HG03442 (cell line): ENCODE measurements around the gene PRIMPOL.

Experiments used
- ATAC-seq: cut with Tn5 transposase; IDR thresholded peaks from one replicate; pipeline ENCODE4 v1.9.1; 2021; ENCODE audit warnings: mild to moderate bottlenecking, moderate library complexity; ENCODE audit not compliant: unreplicated experiment

Gene PRIMPOL

DNA sequence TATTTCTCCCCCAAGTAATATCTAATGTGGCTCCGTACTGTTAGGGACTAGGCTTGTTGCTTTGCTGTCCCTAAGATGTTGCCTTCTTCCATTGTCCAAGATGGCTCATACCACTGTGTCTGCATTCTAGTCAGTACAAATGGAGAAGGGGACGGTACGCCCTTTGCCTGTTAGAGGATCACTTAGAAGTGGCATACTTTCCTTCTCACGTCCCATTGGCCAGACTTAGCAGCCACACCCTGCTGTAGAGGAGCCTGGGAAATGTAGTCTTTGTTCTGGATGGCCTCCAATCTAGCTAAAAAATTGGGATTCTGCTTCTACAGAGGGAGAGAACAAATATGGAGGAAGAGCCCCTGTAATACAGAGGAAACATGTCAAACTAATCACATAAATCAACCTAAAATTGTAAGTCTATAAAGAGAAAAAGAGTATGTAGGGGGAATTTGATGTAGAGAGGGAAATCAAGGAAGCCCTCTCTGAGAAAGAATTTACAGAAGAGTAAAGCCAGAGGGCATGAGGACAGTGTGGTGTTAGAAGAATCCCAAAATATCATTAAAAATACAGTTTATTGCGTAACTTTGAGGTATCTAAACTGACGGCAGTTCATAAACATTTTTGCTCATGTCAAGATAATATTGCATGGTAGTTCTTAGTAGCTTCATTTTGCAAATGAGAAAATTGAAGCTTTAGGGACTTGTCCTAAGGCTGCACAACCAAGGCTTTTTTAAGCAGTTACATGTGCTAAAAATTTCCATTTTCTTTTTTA lies 15.1 kb downstream of the PRIMPOL start:
- ATAC-seq: no peak

DNA sequence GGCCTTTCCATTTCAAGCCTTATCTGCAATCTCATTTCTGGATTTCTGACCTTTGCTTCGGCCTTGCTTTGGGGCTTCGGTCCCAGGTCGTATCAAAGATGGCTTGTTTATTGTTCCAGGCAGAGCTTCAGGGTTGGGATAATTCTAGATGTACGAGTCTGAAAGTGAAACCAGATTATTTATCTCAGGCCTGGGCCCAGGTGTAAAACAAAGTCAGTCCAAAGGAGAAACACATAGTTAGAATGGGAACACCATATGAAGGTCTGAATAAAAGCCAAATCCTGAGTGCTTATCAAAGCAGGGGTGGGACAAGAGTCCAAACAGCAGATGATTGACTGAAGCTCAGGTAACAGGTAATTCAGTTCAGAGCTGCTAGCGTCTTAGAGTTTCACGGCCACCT lies 17.1 kb downstream of the PRIMPOL start:
- ATAC-seq: no peak

GRCh38 chr4:184668096-184668495 lies 18.6 kb downstream of the PRIMPOL start:
- no peak for ATAC-seq

DNA sequence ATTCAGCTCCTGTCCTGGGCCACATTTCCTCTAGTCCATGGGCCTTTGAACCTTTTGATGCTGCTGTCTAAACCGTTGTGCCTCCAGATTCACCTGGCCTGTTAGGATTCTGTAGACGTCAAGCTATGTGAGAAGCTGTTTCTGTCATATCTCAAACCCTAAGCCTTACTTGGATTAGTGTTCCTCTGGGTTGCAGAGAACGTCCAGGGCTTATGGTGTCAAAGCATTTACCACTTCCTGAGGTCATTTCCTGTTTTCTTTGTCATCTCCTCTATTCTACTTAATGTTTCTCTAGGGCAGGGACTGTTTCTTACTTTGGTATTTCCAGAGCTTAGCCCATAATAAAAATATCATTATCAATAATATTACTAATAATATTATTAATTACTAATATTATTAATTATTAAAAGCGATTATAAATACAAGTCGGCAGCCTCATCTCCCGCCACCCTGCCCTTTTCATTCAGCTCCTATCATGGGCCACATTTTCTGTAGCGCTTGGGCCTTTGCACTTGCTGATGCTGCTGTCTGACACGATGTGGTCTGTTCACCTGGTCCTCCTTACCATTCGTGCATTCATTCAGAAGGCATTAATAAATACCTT lies 19.1 kb downstream of the PRIMPOL start:
- no peak for ATAC-seq

DNA sequence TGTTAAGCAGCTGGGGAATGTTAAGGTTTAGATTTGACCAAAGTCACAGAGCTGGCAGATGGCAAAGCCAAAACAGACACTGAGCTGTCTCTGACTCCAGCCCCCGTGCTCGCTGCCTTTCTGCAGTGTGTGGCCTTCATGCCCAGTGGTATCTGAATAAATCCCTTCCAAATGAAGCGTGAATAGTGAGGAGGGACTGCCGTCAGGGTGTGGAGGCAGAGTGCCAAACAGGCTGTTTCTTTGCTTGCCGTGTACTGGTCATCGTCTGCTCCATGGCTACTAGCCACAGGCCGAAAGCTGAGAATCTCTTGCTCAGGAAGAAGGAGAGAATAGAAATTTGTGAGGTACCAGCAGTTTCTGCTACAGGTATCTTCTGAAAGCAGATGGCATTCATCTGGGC lies 19.7 kb downstream of the PRIMPOL start:
- ATAC-seq: no peak

- no peak for ATAC-seq
Observed at GRCh38 chr4:184671101-184671500, 21.6 kb downstream of the PRIMPOL start.

DNA sequence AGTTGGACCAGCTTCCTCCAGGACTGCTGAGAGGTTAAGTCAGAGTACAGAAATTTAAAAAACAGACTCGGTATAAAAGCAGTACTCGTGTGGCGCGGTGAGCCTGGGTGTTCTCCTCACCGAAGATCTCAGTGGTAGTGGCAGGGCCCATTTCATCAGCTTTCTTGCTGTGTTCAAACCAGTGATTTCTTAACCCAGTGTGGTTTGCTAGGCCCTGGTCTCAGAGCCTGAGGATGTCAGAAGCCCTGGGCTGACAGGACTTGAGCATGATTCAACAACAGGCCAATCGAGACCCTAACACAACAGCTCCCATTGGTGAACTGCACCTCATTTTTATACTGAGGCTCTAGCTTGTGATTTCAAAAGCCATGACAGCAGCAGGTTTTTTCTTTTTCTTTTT lies 23.2 kb downstream of the PRIMPOL start:
- ATAC-seq: no peak

DNA sequence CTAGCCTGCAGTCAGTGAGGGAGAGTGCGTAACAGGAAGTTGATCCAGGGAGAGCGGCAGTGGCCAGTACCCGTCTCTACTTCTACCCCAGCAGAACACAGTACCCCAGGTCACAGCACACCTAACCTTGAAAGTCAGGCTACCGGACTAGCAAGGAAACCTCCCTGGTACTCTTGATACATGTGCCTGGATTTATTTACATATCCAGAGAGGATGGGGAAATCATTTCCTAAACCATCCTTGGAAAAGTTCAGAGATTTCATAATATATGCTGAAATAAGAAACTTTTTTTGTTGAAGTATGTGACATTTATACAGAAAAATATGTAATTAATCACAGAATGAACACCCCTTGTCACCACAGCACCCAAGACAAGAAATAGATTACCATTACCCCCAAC lies 24.5 kb downstream of the PRIMPOL start:
- ATAC-seq: no peak

DNA sequence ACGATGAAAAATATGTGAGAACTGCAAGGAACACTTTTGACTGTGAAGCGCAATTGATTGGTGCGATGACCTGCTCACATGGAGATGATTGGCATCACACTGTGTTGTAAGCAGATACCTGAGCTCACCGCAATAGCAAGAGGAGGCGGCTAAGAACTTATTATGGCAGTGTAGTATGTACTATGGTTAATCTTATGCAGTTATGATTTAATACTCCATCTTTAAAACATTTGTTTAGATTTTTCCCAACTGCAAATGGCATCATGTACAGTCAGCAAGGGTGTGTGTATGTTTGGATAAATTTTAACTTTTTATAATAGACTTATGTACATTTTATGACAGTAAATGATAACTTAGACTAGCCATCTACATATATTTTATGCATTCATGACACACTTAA lies 25.5 kb downstream of the PRIMPOL start:
- no peak for ATAC-seq

DNA sequence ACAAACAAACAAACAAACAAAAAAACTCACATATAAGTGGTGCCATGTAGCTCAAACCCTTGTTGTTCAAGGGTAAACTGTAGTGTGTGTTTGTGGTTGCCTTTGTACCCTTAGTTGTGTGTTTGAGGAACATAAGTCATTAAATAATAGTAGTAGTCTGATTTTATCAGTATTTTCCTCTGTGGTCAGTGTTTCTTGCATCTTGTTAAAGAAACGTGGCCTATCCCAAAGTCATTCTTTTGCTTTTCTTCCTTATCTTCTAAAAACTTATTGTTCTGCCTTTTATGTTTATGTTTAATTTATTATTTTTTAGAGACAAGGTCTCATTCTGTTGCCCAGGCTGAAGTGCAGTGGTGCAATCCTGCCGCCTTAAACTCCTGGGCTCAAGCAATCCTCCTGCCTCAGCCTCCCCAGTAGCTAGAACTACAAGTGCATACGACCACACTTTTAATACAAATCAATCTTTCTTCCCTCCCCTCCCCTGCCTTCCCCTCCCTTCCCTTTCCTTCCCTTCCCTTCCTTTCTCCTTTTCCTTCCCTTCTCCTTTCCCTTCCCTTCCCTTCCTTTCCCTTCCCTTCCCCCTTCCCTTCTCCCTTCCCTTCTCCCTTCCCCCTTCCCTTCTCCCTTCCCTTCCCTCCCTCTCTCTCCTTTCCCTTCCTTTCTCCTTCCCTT lies 26.4 kb downstream of the PRIMPOL start:
- ATAC-seq: no peak

DNA sequence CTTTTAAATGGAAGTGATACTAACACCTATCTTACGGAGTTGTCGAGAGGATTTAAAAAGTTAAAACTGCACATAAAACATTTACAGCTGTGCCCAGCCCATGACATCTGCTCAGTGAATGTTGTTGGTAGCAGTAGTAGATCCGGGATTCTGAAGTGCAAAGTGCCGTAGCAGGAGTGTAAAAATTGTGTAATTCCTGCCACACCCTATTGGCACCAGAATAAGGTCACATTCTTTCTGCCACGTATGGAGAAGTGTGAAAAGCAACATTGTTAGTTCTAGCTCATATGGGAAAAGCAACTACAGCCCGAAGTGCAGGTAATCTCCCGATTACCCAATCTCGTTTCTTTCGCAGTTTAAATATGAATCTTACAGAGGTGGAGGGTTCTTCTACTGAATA lies 31.2 kb downstream of the PRIMPOL start:
- ATAC-seq: no peak

DNA sequence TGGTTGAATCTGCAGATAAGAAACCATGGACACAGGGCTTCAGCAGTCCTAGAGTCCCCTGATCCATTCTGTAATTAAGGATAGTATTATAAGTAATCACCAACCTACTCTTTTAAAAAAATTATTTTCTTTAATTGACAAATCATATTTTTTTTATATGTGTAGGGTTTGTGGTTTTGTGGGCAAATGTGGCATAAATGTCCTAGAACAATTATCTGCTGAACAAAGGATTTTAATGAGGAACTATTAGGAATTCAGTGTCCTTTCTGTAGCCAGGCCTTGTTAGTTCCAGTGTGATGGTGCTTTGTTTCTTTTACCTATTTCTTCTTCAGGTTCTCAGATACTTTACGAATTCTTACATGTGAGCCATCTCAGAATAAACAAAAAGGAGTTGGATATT lies 32.4 kb downstream of the PRIMPOL start:
- ATAC-seq: no peak

- no peak for ATAC-seq
Observed at GRCh38 chr4:184684491-184685189, 35.1 kb downstream of the PRIMPOL start.

GRCh38 chr4:184688005-184688404 lies 38.5 kb downstream of the PRIMPOL start:
- ATAC-seq: no peak

GRCh38 chr4:184688447-184688846 lies 38.9 kb downstream of the PRIMPOL start:
- no peak for ATAC-seq

DNA sequence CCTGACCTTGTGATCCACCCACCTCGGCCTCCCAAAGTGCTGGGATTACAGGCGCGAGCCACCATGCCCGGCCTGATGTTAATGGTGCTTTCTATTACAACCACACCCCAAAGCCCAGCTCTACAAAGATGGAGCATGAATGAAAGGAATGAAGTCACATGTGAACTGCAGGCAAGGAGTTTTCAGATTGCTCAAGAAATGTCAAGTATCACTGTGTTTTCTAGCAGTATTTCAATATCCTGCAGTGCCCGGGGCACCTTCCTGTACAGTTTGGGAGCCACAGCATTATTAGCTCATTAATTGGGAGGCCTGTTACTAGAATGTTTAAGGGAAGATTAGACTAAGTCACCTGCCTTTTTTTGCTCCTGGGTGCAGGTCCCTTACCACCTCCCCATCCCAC lies 40.1 kb downstream of the PRIMPOL start:
- no peak for ATAC-seq

- ATAC-seq: no peak
Observed at GRCh38 chr4:184693056-184693455, 43.5 kb downstream of the PRIMPOL start.

- no peak for ATAC-seq
Observed at GRCh38 chr4:184694412-184694956, 44.9 kb downstream of the PRIMPOL start.

GRCh38 chr4:184695178-184695896 lies 45.8 kb downstream of the PRIMPOL start:
- ATAC-seq: no peak

GRCh38 chr4:184697956-184698355 lies 48.4 kb downstream of the PRIMPOL start:
- no peak for ATAC-seq

DNA sequence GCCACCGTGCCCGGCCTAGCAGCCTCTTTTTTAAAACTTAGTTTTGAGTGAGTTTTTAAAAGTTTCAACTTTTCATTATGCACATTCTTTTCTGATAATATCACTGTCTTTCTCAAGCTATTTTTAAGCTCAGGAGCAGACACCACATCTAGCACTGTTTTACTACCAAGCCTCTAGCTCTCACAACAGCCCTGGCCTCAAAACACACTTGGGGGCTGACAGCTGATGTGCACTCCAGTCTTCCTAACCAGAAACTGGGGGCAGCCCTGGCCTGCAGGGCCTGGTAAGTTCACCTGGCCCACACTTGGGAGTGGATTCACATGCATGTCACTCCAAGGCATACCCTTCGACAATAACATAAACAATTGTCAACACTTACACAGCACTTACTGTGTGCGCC lies 50.4 kb downstream of the PRIMPOL start:
- ATAC-seq: no peak
